Measurements from ENCODE around the gene XRCC1.

The XRCC1 gene

DNA sequence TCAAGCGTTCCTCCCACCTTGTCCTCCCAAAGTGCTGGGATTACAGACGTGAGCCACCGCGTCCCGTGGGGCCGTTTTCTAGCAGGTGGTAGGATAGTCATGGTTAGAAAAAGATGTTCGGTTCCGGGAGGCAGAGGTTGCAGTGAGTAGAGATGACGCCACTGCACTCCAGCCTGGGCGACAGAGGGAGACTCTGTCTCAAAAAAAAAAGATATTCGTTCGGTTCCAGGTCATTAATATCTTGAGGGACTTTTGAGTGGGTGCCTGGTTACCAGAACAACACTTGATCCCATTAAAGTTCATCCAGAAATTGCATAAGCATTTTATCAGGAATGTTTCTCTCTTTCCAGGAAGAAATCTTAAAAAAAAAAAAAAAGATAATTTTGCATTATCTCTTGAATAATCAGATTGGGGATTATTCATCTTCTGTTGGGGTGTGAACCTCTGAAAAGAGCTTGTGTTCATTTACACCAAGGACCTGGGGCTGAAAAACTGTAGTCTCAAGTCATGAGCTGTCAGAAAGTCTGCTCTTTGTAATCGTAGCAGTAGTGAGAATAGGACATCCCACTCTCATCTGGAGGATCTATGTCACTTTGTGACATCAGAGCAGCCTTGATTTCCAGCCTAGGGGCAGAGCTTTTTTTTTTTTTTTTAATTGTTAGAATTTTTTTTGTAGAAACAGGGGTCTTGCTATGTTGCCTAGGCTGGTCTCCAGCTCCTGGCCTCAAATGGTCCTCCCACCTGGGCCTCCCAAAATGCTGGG is 47.3 kb downstream of the XRCC1 start (continued):
- TF ChIP-seq, protein P1, sequence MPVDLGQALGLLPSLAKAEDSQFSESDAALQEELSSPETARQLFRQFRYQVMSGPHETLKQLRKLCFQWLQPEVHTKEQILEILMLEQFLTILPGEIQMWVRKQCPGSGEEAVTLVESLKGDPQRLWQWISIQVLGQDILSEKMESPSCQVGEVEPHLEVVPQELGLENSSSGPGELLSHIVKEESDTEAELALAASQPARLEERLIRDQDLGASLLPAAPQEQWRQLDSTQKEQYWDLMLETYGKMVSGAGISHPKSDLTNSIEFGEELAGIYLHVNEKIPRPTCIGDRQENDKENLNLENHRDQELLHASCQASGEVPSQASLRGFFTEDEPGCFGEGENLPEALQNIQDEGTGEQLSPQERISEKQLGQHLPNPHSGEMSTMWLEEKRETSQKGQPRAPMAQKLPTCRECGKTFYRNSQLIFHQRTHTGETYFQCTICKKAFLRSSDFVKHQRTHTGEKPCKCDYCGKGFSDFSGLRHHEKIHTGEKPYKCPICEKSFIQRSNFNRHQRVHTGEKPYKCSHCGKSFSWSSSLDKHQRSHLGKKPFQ (tag by site-specific recombination; IDR thresholded peaks at IDR 0.05), result peak; percentile 73
- TF ChIP-seq ZNF654 (tag by site-specific recombination; IDR thresholded peaks at IDR 0.05; ENCODE audit: low read depth), result peak; percentile 24
- peak; percentile 86 for TF ChIP-seq ZBTB21 (tag by site-specific recombination; IDR thresholded peaks at IDR 0.05)
- TF ChIP-seq BCL11A (tag by site-specific recombination; IDR thresholded peaks at IDR 0.05; ENCODE audit: low read depth), result peak; percentile 94
- no peak for TF ChIP-seq KLF7 (tag by site-specific recombination; IDR thresholded peaks at IDR 0.05; ENCODE audit: borderline replicate concordance)
- no peak; the same call in 1 of the 2 replicates for TF ChIP-seq GLI2 (tag by site-specific recombination; IDR thresholded peaks at IDR 0.05; ENCODE audit: borderline replicate concordance, low read depth)
- peak; percentile 93 for TF ChIP-seq WT1 (tag by site-specific recombination; IDR thresholded peaks at IDR 0.05)
- peak; percentile 83 for TF ChIP-seq ZFP69B (tag by site-specific recombination; IDR thresholded peaks at IDR 0.05)
- TF ChIP-seq, protein P2, sequence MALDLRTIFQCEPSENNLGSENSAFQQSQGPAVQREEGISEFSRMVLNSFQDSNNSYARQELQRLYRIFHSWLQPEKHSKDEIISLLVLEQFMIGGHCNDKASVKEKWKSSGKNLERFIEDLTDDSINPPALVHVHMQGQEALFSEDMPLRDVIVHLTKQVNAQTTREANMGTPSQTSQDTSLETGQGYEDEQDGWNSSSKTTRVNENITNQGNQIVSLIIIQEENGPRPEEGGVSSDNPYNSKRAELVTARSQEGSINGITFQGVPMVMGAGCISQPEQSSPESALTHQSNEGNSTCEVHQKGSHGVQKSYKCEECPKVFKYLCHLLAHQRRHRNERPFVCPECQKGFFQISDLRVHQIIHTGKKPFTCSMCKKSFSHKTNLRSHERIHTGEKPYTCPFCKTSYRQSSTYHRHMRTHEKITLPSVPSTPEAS (tag by site-specific recombination; IDR thresholded peaks at IDR 0.05), result peak; percentile 34; the same call in 1 of the 2 replicates
- peak; percentile 95 for TF ChIP-seq ZEB2 (tag by site-specific recombination; IDR thresholded peaks at IDR 0.05)
- TF ChIP-seq ZNF2 (tag by site-specific recombination; IDR thresholded peaks at IDR 0.05), result peak; percentile 36
- peak; percentile 88 for TF ChIP-seq ZNF184 (tag by site-specific recombination; IDR thresholded peaks at IDR 0.05)
- TF ChIP-seq, protein P3, sequence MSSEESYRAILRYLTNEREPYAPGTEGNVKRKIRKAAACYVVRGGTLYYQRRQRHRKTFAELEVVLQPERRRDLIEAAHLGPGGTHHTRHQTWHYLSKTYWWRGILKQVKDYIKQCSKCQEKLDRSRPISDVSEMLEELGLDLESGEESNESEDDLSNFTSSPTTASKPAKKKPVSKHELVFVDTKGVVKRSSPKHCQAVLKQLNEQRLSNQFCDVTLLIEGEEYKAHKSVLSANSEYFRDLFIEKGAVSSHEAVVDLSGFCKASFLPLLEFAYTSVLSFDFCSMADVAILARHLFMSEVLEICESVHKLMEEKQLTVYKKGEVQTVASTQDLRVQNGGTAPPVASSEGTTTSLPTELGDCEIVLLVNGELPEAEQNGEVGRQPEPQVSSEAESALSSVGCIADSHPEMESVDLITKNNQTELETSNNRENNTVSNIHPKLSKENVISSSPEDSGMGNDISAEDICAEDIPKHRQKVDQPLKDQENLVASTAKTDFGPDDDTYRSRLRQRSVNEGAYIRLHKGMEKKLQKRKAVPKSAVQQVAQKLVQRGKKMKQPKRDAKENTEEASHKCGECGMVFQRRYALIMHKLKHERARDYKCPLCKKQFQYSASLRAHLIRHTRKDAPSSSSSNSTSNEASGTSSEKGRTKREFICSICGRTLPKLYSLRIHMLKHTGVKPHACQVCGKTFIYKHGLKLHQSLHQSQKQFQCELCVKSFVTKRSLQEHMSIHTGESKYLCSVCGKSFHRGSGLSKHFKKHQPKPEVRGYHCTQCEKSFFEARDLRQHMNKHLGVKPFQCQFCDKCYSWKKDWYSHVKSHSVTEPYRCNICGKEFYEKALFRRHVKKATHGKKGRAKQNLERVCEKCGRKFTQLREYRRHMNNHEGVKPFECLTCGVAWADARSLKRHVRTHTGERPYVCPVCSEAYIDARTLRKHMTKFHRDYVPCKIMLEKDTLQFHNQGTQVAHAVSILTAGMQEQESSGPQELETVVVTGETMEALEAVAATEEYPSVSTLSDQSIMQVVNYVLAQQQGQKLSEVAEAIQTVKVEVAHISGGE (tag by site-specific recombination; conservative IDR thresholded peaks at IDR 0.05; ENCODE audit: low read depth), result no peak
- TF ChIP-seq ZSCAN23 (tag by site-specific recombination; IDR thresholded peaks at IDR 0.05), result peak; percentile 71; the same call in 1 of the 2 replicates
- peak; percentile 73 for TF ChIP-seq ZNF600 (tag by site-specific recombination; IDR thresholded peaks at IDR 0.05)
- TF ChIP-seq, protein P4, sequence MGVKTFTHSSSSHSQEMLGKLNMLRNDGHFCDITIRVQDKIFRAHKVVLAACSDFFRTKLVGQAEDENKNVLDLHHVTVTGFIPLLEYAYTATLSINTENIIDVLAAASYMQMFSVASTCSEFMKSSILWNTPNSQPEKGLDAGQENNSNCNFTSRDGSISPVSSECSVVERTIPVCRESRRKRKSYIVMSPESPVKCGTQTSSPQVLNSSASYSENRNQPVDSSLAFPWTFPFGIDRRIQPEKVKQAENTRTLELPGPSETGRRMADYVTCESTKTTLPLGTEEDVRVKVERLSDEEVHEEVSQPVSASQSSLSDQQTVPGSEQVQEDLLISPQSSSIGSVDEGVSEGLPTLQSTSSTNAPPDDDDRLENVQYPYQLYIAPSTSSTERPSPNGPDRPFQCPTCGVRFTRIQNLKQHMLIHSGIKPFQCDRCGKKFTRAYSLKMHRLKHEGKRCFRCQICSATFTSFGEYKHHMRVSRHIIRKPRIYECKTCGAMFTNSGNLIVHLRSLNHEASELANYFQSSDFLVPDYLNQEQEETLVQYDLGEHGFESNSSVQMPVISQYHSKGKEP (tag by site-specific recombination; IDR thresholded peaks at IDR 0.05), result peak; percentile 84; the same call in 1 of the 2 replicates
- no peak for TF ChIP-seq ZNF544 (tag by site-specific recombination; IDR thresholded peaks at IDR 0.05)
- peak; percentile 40; the same call in 1 of the 2 replicates for TF ChIP-seq ZNF76 (tag by site-specific recombination; IDR thresholded peaks at IDR 0.05; ENCODE audit: borderline replicate concordance, low read depth)
- peak; percentile 95 for TF ChIP-seq ZNF24 (tag by site-specific recombination; IDR thresholded peaks at IDR 0.05)
- no peak for TF ChIP-seq ZNF248 (tag by site-specific recombination; IDR thresholded peaks at IDR 0.05)
- no peak for TF ChIP-seq ZNF138 (tag by site-specific recombination; IDR thresholded peaks at IDR 0.05; ENCODE audit: borderline replicate concordance)
- TF ChIP-seq, protein P5, sequence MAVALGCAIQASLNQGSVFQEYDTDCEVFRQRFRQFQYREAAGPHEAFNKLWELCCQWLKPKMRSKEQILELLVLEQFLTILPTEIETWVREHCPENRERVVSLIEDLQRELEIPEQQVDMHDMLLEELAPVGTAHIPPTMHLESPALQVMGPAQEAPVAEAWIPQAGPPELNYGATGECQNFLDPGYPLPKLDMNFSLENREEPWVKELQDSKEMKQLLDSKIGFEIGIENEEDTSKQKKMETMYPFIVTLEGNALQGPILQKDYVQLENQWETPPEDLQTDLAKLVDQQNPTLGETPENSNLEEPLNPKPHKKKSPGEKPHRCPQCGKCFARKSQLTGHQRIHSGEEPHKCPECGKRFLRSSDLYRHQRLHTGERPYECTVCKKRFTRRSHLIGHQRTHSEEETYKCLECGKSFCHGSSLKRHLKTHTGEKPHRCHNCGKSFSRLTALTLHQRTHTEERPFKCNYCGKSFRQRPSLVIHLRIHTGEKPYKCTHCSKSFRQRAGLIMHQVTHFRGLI (tag by site-specific recombination; IDR thresholded peaks at IDR 0.05), result peak; percentile 68; the same call in 1 of the 2 replicates
- TF ChIP-seq, protein P6, sequence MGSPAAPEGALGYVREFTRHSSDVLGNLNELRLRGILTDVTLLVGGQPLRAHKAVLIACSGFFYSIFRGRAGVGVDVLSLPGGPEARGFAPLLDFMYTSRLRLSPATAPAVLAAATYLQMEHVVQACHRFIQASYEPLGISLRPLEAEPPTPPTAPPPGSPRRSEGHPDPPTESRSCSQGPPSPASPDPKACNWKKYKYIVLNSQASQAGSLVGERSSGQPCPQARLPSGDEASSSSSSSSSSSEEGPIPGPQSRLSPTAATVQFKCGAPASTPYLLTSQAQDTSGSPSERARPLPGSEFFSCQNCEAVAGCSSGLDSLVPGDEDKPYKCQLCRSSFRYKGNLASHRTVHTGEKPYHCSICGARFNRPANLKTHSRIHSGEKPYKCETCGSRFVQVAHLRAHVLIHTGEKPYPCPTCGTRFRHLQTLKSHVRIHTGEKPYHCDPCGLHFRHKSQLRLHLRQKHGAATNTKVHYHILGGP (tag by site-specific recombination; IDR thresholded peaks at IDR 0.05), result peak; percentile 60
- TF ChIP-seq SCRT2 (tag by site-specific recombination; IDR thresholded peaks at IDR 0.05), result peak; percentile 63
- TF ChIP-seq, protein P7, sequence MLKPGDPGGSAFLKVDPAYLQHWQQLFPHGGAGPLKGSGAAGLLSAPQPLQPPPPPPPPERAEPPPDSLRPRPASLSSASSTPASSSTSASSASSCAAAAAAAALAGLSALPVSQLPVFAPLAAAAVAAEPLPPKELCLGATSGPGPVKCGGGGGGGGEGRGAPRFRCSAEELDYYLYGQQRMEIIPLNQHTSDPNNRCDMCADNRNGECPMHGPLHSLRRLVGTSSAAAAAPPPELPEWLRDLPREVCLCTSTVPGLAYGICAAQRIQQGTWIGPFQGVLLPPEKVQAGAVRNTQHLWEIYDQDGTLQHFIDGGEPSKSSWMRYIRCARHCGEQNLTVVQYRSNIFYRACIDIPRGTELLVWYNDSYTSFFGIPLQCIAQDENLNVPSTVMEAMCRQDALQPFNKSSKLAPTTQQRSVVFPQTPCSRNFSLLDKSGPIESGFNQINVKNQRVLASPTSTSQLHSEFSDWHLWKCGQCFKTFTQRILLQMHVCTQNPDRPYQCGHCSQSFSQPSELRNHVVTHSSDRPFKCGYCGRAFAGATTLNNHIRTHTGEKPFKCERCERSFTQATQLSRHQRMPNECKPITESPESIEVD (tag by site-specific recombination; IDR thresholded peaks at IDR 0.05), result peak; percentile 93
- TF ChIP-seq KLF10 (tag by site-specific recombination; IDR thresholded peaks at IDR 0.05), result peak; percentile 68
- no peak for TF ChIP-seq GLI4 (tag by site-specific recombination; IDR thresholded peaks at IDR 0.05)

All from HEK293 (cell line).